Heart left ventricle (tissue), 16 donors: ENCODE measurements around the gene TAB3. TPM values are rescaled to one million over a fixed set of nuclear protein-coding genes. Genes with fewer than 3 reads are reported as not detected.
A peak's percentile ranks its signal among the peaks of the same experiment; 100 is the strongest.

ENCODE experiments used
- ATAC-seq, 4 donors: fragments of 200-7000 bp; cut with Tn5 transposase; one replicate each; pipeline ENCODE4 v1.9.1; 2020 to 2022; ENCODE audit warnings: moderate library complexity in 4 of 4, mild to moderate bottlenecking in 3 of 4, moderate number of reproducible peaks in 1 of 4
- DNase-seq, 5 donors: peaks; one replicate each; pipeline ENCODE4 v3.0.0-alpha.2; 2020
- H3K27ac ChIP-seq, 12 donors: fragments of 200-600 bp; sonication (generic) in 4 of 12; one replicate each; pipeline versions ENCODE4 v1.5.0 to v1.8.0; 2016 to 2022; ENCODE audit warnings: mild to moderate bottlenecking in 2 of 12
- H3K27me3 ChIP-seq, 9 donors: fragments of 200-600 bp; sonication (generic) in 2 of 9; one replicate each; pipeline versions ENCODE4 v1.5.1 to v1.8.0; 2016 to 2022; ENCODE audit warnings: mild to moderate bottlenecking in 3 of 9
- H3K36me3 ChIP-seq, 9 donors: fragments of 200-600 bp; sonication (generic) in 2 of 9; one replicate each; pipeline versions ENCODE4 v1.5.0 to v1.8.0; 2018 to 2022; ENCODE audit warnings: mild to moderate bottlenecking in 2 of 9
- H3K4me1 ChIP-seq, 12 donors: fragments of 200-600 bp; sonication (generic) in 4 of 12; one replicate each; pipeline versions ENCODE4 v1.5.0 to v1.8.0; 2016 to 2022; ENCODE audit warnings: mild to moderate bottlenecking in 3 of 12
- H3K4me3 ChIP-seq, 12 donors: fragments of 200-600 bp; sonication (generic) in 4 of 12; one replicate each; pipeline versions ENCODE4 v1.5.0 to v1.8.0; 2017 to 2022; ENCODE audit warnings: mild to moderate bottlenecking in 9 of 12, moderate library complexity in 4 of 12
- H3K9me3 ChIP-seq, 12 donors: fragments of 200-600 bp; sonication (generic) in 4 of 12; one replicate each; pipeline versions ENCODE4 v1.5.0 to v1.8.0; 2016 to 2022; ENCODE audit warnings: mild to moderate bottlenecking in 1 of 12
- CTCF ChIP-seq, 12 donors: fragments of 200-600 bp; sonication (generic) in 4 of 12; IDR thresholded peaks; one replicate each; pipeline versions ENCODE4 v1.5.0 to v1.8.0; 2018 to 2022; ENCODE audit warnings: antibody characterized with exemption in 12 of 12, mild to moderate bottlenecking in 5 of 12
- POLR2A ChIP-seq, 2 donors: fragments of 450-650 bp; IDR thresholded peaks; one replicate each; pipeline ENCODE4 v1.6.1; 2017; ENCODE audit warnings: antibody characterized with exemption in 2 of 2, mild to moderate bottlenecking in 2 of 2, moderate library complexity in 2 of 2
- WGBS, 4 donors: extraction: QIAGEN DNeasy Blood & Tissue Kit in 2 of 4; methylation state at CpG; one replicate each; pipeline versions ENCODE4 v1.1.5 to v1.1.7; 2013 to 2018; 5-methylcytosine and 5-hydroxymethylcytosine counted together
- intact Hi-C, 10 donors: fragments of 100-400 bp; cut with DNase I; formaldehyde crosslinking; loops; one replicate each; pipeline versions ENCODE4 v1.11.1 to v1.14.2; 2022
- polyA plus RNA-seq, 2 donors: library from polyadenylated mRNA; stranded (reverse); fragments of 200-250 nt; gene quantifications; one replicate each; pipeline ENCODE4 v1.2.3, GENCODE V29; 2013
- total RNA-seq, 9 donors: library from RNA; depleted of rRNA in 2 of 9; stranded (reverse); fragments of >200 nt in 2 of 9; fragmentation: NEBNext Ultra II Directional in 3 of 9; extraction: Animal tissue kit (Norgen Biotek cat#: 25700) in 3 of 9; gene quantifications; one replicate each; pipeline versions ENCODE4 v1.1.0 to v1.2.4, GENCODE V29; 2016 to 2023
- donor health status: ischemic (EF 13 %, LVEDD 7.1; RV severe dilation, severe dysfunction).
- donor health status: healthy with polysubstance abuse.
- donor health status: DM: no; HTN: yes; CAD: no.
- donor health status: DM: no; HTN: no; CAD: no.
- donor health status: ischemic (EF 25% LVEDD 6.9; RV normal size, moderate dysfunction).
- donor health status: ischemic (EF 25% LVEDD 5.7; RV mildly dilated, moderate dysfunction).
- donor health status: healthy.
- donor health status: DM: yes; HTN: yes; CAD: no.
- donor health status: ischemic (EF 35%, LVEDD 5.7; RV mildly dilated, moderate dysfunction).
- donor health status: nonischemic (EF 11% LVEDD 7.7; RV severe dilation, severe dysfunction).
- donor health status: DM: yes; HTN: yes; CAD: no.
- donor health status: PGD.
- donor health status: ischemic (EF 29% LVEDD 5.4; RV normal size, mild dysfunction).
- donor health status: nonischemic (EF 23%, LVEDD 6.1; RV moderate dilation, normal function).

The TAB3 gene
- total and polyA plus RNA-seq, 11 donors = 3.8 to 27.8 (median 14.9) TPM

GRCh38 chrX:30895370-30895769 is 6.3 kb upstream of the TAB3 start:
- ATAC-seq = no peak
- WGBS, 4 donors = 75 to 87% (median 82%) methylated on average over 2 of the region's 2 CpGs
- TF ChIP-seq POLR2A (IDR thresholded peaks at IDR 0.05) = no peak
- TF ChIP-seq CTCF (IDR thresholded peaks at IDR 0.05) = no peak

DNA sequence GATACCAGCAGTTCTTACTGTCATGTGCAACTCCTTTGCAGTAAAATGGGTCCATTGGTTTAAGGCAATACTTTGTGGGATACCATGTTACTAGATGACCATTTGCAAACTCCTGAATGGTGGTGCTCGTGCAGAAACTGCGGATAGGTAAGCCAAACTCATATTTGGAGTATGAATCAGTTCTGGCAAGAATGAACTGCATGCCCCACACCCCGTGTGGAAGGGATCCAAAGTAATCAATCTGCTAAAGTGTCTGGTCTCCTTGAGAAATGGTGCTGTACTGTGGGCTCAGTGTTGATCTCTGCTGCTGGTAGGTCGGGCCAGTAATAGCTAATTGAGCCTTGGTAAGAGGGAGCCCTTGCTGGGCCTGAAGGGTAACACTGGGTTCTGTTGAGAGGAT is 4.2 kb upstream of the TAB3 start:
- WGBS, 4 donors = 46 to 84% (median 71%) methylated on average over 4 of the region's 4 CpGs
- Histone ChIP-seq H3K36me3 (no peaks in the 10 kb centered on the region), H3K4me1 (peaks cover 0 to 2% (median 0%) of the 10 kb centered on the region in 12 donors), H3K27me3 (peaks cover 0 to 17% (median 0%) of the 10 kb centered on the region in 9 donors), H3K9me3 (no peaks in the 10 kb centered on the region), H3K27ac (no peak overlapping the region), H3K4me3 (no peak overlapping the region)
- TF ChIP-seq POLR2A (IDR thresholded peaks at IDR 0.05) (no peak), CTCF (IDR thresholded peaks at IDR 0.05) (no peak)
- DNase-seq (no peak), ATAC-seq (no peak)
- intact Hi-C loops = no loop called here

More at GRCh38 chrX:30895370-30895769, 6.3 kb upstream of the TAB3 start:
- Histone ChIP-seq H3K27me3 (peaks cover 0 to 25% (median 0%) of the 10 kb centered on the region in 9 donors), H3K36me3 (no peaks in the 10 kb centered on the region), H3K4me1 (no peaks in the 10 kb centered on the region), H3K4me3 (no peak overlapping the region), H3K9me3 (no peaks in the 10 kb centered on the region), H3K27ac (no peak overlapping the region)
- no peak for DNase-seq
- intact Hi-C loops = no loop called here

DNA sequence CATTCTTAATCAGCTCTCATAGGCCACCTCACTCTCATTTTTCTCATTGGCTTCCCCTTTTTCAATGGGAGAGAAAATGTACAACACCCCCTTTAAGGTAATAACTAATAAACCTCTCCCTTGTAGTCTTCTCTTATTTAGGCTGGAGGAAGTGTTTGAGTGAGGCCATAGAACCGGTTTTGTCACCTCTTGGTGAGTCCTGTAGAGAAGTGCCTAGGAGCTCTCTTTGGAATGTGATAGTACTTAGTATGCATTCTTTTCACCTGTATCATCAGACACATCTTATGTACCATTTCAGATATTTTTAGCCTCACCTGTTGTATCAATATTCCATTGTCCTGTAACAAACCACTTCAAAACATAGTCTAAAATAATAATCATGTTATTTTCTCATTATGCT is 3.5 kb upstream of the TAB3 start:
- intact Hi-C loops = no loop called here
- Histone ChIP-seq H3K27me3 (peaks cover 0 to 17% (median 0%) of the 10 kb centered on the region in 9 donors), H3K4me3 (no peak overlapping the region), H3K9me3 (no peaks in the 10 kb centered on the region), H3K4me1 (peaks cover 0 to 8% (median under 1%) of the 10 kb centered on the region in 12 donors), H3K27ac (no peak overlapping the region), H3K36me3 (no peaks in the 10 kb centered on the region)
- TF ChIP-seq CTCF (IDR thresholded peaks at IDR 0.05) = no peak
- TF ChIP-seq POLR2A (IDR thresholded peaks at IDR 0.05) = no peak
- no peak for ATAC-seq
- DNase-seq = no peak
- 56 to 67% (median 62%) methylated on average over 1 of the region's 1 CpG for WGBS, 4 donors

DNA sequence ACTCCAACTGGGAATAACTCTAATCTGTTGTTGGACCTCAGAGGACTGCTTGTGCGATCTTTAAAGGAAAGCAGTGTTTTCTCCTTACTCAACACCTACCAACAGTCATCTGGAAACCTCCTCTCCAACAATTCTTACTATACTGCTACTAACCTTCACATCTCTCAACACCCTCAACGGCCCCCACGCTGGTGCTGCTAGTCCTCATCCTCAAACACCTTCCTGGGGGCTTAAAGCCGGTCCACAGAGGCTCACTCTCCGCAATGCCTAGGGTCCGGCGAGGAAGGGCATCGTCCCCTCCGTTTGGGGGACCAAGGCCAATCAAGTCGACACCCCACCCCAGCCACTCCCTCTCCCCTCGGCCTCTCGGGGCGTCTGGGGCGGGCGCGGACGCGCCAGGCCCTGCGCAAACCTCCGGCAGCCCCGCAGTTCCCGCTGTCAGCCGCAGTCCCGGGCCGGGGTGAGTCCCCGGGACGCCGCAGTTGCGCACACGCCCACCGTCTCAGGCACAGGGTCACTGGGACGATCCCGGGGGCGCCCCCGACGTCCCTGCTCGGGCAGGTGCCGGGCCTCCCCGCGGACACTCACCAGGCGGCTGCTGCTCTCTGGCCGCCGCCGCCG is 418 bp downstream of the TAB3 start:
- intact Hi-C loops = no loop called here
- ATAC-seq = peak in 2 of 4 donors; percentile 32 to 43
- peak in 1 of 5 donors; percentile 28 for DNase-seq

More for the DNA sequence above, 418 bp downstream of the TAB3 start:
- WGBS, 4 donors = 0 to 24% (median 10%) methylated on average over 14 to 45 of the region's 45 CpGs
- no peak for TF ChIP-seq POLR2A (IDR thresholded peaks at IDR 0.05)
- TF ChIP-seq CTCF (IDR thresholded peaks at IDR 0.05) = no peak
- Histone ChIP-seq H3K27ac (peak overlapping the region; percentile 39 to 89 (median 86)), H3K36me3 (no peaks in the 10 kb centered on the region), H3K4me3 (peak overlapping the region; percentile 45 to 98 (median 80)), H3K4me1 (peaks cover 0 to 19% (median 3%) of the 10 kb centered on the region in 12 donors), H3K27me3 (peaks cover 0 to 7% (median 0%) of the 10 kb centered on the region in 9 donors), H3K9me3 (no peaks in the 10 kb centered on the region)
